HFF-Myc (cell line): Measurements from ENCODE around the gene PTGIR.

Experiments
- DNase-seq: peaks from one replicate; pipeline ENCODE4 v3.0.0-alpha.2; 2011; ENCODE audit warnings: low read depth; ENCODE audit errors: extremely low read depth
- H3K4me3 ChIP-seq: replicated peaks from 2 replicates; pipeline ENCODE4 v1.5.1; 2011; ENCODE audit warnings: low read depth, mild to moderate bottlenecking, control low read depth, low read length
- TF ChIP-seq, protein P1 (sequence below): IDR thresholded peaks from 2 replicates; pipeline ENCODE4 v1.5.1; 2012; ENCODE audit warnings: mild to moderate bottlenecking, low read depth, low read length, control low read depth; ENCODE audit errors: missing control alignments

The PTGIR gene

DNA sequence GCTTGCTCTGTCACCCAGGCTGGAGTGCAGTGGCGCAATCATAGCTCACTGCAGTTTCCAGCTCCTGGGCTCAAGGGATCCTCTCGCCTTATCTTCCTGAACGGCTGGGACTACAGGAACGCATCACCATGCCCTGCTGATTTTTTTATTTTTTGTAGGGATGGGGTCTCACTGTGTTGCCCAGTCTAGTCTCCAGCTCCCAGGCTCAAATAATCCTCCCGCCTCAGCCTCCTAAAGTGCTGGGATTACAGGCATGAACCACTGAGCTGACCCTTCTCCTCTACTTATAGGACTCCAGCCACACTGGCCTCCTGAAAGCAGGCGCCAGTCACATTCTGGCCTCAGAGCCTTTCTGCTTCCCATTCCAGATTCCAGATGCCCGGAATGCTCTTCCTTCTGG is 25.6 kb upstream of the PTGIR start:
- no peak overlapping the region for H3K4me3 ChIP-seq
- DNase-seq = no peak
- TF ChIP-seq, protein P1, sequence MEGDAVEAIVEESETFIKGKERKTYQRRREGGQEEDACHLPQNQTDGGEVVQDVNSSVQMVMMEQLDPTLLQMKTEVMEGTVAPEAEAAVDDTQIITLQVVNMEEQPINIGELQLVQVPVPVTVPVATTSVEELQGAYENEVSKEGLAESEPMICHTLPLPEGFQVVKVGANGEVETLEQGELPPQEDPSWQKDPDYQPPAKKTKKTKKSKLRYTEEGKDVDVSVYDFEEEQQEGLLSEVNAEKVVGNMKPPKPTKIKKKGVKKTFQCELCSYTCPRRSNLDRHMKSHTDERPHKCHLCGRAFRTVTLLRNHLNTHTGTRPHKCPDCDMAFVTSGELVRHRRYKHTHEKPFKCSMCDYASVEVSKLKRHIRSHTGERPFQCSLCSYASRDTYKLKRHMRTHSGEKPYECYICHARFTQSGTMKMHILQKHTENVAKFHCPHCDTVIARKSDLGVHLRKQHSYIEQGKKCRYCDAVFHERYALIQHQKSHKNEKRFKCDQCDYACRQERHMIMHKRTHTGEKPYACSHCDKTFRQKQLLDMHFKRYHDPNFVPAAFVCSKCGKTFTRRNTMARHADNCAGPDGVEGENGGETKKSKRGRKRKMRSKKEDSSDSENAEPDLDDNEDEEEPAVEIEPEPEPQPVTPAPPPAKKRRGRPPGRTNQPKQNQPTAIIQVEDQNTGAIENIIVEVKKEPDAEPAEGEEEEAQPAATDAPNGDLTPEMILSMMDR = no peak

DNA sequence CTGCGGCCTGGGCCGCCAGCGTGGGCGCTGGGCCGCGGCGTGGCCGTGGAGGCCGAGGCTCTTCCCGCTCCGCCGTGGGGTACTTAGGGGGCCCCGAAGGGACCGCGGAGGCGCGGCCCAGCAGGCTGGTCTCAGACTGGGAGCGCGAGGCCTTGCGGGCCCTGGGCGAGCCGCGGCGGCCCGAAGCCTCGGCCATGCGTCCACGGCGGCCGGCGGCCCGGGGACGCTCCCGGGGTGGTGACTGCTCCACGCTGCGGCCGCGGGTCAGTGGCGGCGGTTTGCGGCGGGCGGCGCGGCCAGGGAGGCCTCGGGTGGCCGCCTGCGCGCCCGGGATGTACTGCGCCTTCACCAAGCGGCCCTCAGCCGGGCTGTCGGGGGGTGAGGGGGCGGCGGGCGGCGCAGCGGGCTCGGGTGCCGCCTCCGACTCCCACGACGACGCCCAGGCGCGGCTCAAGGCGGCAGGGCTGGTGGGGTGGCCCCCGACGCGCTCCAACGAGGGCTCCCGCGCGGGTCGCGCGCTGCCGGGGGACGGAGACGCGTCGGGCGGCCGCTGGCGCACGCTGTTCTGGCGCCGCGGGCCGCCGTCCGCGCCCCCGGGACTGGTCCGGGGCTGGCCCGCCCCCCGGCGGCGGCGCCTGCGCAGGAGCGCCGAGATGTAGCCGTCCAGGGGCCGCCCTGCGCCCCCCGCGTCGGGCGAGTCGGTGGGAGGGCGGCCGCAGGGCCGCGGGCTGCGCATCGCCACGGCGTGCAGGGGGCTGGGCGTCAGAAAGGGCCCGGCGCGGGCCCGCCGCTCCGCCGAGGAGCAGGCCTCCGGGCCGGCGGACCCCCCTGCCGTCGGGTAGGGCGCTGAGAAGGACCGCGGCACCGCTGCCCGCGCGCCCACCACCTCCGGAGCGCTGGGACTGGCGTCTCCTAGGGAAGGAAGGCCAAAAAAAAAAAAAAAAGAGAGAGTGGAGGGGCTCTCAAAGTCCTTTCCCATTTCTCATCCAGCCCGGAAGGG is 24.4 kb upstream of the PTGIR start:
- no peak for DNase-seq
- TF ChIP-seq, protein P1 = no peak
- H3K4me3 ChIP-seq = no peak overlapping the region

DNA sequence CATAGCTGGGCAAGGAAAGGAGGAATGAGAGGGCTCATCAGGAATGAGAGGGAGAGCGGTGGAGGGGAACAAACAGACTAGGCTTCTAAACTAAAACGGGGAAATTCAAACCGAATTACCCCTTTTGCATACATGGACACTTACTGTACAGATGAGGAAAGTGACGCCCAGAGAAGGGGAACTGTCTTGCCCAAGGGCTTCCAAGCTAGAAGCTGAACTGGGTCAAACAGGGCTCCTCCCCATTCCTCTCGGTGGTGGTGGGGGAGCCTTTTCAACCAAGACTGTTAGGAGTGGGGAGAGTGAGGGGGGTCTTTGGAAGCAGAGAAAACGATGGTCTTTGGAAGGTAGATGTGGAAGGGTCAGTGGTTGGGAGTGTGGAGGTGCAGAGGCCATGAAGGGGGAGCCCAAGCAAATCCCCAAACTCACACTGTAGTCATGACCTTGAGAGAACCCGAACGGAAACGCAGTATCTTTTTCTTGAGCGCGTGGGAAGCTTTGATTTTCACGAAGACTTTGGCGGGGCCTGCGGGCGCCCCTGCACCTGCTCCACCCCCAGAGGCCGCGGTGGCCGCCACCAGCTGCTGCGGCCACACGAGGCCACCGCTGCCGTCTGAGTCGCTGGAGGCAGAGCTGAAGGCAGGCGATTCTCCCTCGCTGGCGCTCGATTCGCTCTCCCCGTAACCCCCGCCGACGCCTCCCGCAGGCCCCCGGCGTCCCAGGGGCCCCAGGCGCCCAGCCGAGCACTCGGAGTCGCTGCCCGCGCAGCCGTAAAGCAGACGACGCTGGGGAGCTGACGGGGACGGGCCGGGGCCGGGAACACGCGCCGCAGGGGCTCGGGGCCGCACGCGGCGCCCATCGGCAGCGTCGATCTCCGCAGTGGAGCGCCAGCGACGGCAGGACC is 23.4 kb upstream of the PTGIR start:
- no peak overlapping the region for H3K4me3 ChIP-seq
- TF ChIP-seq, protein P1 = no peak
- no peak for DNase-seq

DNA sequence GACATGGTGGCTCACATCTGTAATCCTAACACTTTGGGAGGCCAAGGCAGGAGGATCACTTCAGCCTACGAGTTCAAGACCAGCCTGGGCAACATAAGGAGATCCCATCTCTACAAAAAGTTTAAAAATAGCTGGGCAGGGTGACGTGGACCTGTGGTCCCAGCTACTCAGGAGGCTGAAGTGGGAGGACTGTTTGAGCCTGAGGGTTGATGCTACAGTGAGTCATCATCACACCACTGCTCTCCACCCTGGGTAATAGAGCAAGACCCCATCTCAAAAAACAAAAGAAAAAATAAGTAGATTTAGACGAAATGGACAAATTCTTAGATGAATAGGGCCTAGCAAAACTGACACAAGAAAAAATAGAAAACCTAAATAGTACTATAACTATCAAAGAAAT is 21.5 kb upstream of the PTGIR start:
- TF ChIP-seq, protein P1 = no peak
- DNase-seq = no peak
- no peak overlapping the region for H3K4me3 ChIP-seq

DNA sequence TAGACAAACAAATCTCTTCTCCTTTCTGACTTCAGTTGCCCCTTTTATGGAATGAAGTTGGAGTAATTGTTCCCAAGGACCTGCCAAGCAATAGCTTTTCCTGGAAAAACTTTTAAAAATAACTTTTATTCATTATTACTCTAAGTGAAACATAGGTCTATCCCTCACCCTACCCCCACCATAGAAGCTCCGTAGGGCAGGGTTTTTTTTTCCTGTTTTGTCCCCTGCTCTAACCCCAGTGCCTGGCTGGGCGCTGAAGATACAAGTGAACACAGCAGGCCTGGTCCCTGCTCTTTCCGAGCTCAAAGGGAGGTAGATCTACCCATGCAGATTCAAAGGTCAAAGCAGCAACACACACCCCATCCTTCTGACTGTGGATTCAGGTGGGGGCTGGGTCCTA is 19.8 kb upstream of the PTGIR start:
- H3K4me3 ChIP-seq = no peak overlapping the region
- TF ChIP-seq, protein P1 = no peak
- no peak for DNase-seq

DNA sequence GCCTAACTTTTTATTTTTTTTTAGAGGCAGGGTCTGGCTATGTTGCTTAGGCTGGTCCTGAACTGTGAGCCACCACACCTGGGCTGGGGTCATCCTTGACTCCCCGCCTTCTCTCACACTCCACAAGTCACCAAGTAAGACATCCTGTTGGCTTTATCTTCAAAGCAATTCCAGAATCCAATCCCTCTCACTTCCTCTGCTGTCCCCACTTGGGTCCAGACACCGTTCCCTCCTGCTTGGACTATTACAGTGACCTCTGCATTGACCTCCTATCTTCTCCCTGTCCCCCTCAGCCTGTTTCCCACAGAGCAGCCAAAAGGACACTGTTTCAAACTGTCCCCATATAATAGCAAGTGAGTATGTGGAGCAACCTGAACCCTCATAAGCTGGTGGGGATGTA is 15.8 kb upstream of the PTGIR start:
- DNase-seq = no peak
- no peak overlapping the region for H3K4me3 ChIP-seq
- TF ChIP-seq, protein P1 = no peak
